CD8-positive, alpha-beta memory T cell (primary cell): ENCODE data around the gene ABHD6. TPM values are rescaled to one million over a fixed set of nuclear protein-coding genes. Genes with fewer than 3 reads are reported as not detected.
A peak's percentile ranks its signal among the peaks of the same experiment; 100 is the strongest.

ENCODE experiments used
- CTCF ChIA-PET: fragments of 350-600 bp; sonication (Branson Sonifier 250); formaldehyde crosslinking; loops from one replicate; lab custom pipeline; 2021; ENCODE audit warnings: antibody characterized with exemption; lab: Charles Lee
- POLR2A ChIA-PET: fragments of 350-600 bp; sonication (Branson Sonifier 250); formaldehyde crosslinking; loops from one replicate; lab custom pipeline; 2021; ENCODE audit warnings: antibody characterized with exemption; lab: Charles Lee
- DNase-seq, 5 donors: peaks; one replicate each; pipeline versions ENCODE4 v3.0.0 to v3.0.0-alpha.2; 2020 to 2022; ENCODE audit warnings: mixed read lengths in 1 of 5
- H3K27ac ChIP-seq: one replicate; pipeline ENCODE4 v1.7.0; 2013; ENCODE audit warnings: low read depth, mild to moderate bottlenecking, low read length, moderate library complexity
- H3K27me3 ChIP-seq: 2 replicates; pipeline ENCODE4 v1.7.0; 2013; ENCODE audit warnings: low read length, mild to moderate bottlenecking; ENCODE audit not compliant: insufficient read depth, poor library complexity, severe bottlenecking
- H3K36me3 ChIP-seq: 2 replicates; pipeline ENCODE4 v1.7.0; 2013; ENCODE audit warnings: mild to moderate bottlenecking, low read length, moderate library complexity; ENCODE audit not compliant: insufficient read depth
- H3K4me1 ChIP-seq: 2 replicates; pipeline ENCODE4 v1.7.0; 2013; ENCODE audit warnings: mild to moderate bottlenecking, low read length, moderate library complexity; ENCODE audit not compliant: insufficient read depth
- H3K4me3 ChIP-seq: 2 replicates; pipeline ENCODE4 v1.7.0; 2013; ENCODE audit warnings: mild to moderate bottlenecking, low read length
- H3K9me3 ChIP-seq: 2 replicates; pipeline ENCODE4 v1.7.0; 2013; ENCODE audit warnings: mild to moderate bottlenecking, low read length
- H3K27ac Mint-ChIP-seq, 8 donors: one replicate each; pipeline ENCODE4 v1.8.0; 2020 to 2021; ENCODE audit warnings: mixed read lengths in 8 of 8, mild to moderate bottlenecking in 6 of 8, inconsistent platforms in 3 of 8, moderate library complexity in 3 of 8
- H3K27me3 Mint-ChIP-seq, 2 donors: one replicate each; pipeline ENCODE4 v1.8.0; 2020 to 2021; ENCODE audit warnings: mixed read lengths in 2 of 2, mild to moderate bottlenecking in 1 of 2, moderate library complexity in 1 of 2
- H3K36me3 Mint-ChIP-seq, 3 donors: one replicate each; pipeline ENCODE4 v1.8.0; 2020 to 2021; ENCODE audit warnings: mixed read lengths in 3 of 3, inconsistent platforms in 1 of 3, mild to moderate bottlenecking in 1 of 3
- H3K4me1 Mint-ChIP-seq, 3 donors: one replicate each; pipeline ENCODE4 v1.8.0; 2020 to 2021; ENCODE audit warnings: mixed read lengths in 3 of 3, inconsistent platforms in 1 of 3, mild to moderate bottlenecking in 1 of 3
- H3K4me3 Mint-ChIP-seq, 7 donors: one replicate each; pipeline ENCODE4 v1.8.0; 2020 to 2021; ENCODE audit warnings: mixed read lengths in 7 of 7, mild to moderate bottlenecking in 6 of 7, moderate library complexity in 4 of 7, inconsistent platforms in 2 of 7
- H3K9me3 Mint-ChIP-seq, 5 donors: one replicate each; pipeline ENCODE4 v1.8.0; 2020 to 2022; ENCODE audit warnings: mixed read lengths in 5 of 5, mild to moderate bottlenecking in 3 of 5, moderate library complexity in 2 of 5, inconsistent platforms in 1 of 5
- polyA plus RNA-seq: library from polyadenylated mRNA; unstranded; fragments of 300-500 nt; fragmentation: Illumina TruSeq; gene quantifications from one replicate; pipeline ENCODE4 v1.2.3, GENCODE V29; 2021
- total RNA-seq, 2 experiments: library from RNA; stranded (reverse); gene quantifications; one replicate each; pipeline ENCODE4 v1.2.3, GENCODE V29; 2021

The ABHD6 gene
- total RNA-seq: 1 to 10 TPM; 6.6 to 7.1 TPM
- 10.6 TPM for polyA plus RNA-seq

- Histone ChIP-seq H3K9me3 (no peaks in the 10 kb centered on the region), H3K27me3 (no peaks in the 10 kb centered on the region), H3K36me3 (no peaks in the 10 kb centered on the region), H3K4me3 (peak within 1 kb of the TSS; percentile 89), H3K4me1 (peaks cover 13% of the 10 kb centered on the region), H3K27ac (peak within 1 kb of the TSS; percentile 44)
- POLR2A ChIA-PET: no interaction called here
- peak; percentile 73 to 89 (median 85) for DNase-seq
- CTCF ChIA-PET: interaction anchor here (1.5 to 2.0 kb wide), 3 partner anchors 68 to 178 kb away, joined by 3 to 6 read pairs (median 4); partner anchors contain the start of genes HTD2 and RPP14
- Mint-ChIP-seq H3K36me3 (peaks cover 0 to 6% (median 0%) of the 10 kb centered on the region in 3 donors), H3K27me3 (peaks cover 3 to 11% of the 10 kb centered on the region in 2 donors), H3K4me3 (peak within 1 kb of the TSS; percentile 82 to 94 (median 93)), H3K9me3 (no peaks in the 10 kb centered on the region), H3K27ac (peak within 1 kb of the TSS; percentile 52 to 97 (median 86)), H3K4me1 (peaks cover 13 to 22% (median 15%) of the 10 kb centered on the region in 3 donors)
Observed at GRCh38 chr3:58237238-58237940, at the start of gene ABHD6. TSS of gene ABHD6 (plus strand) at chr3:58237792. CDS start at chr3:58256587, 18,795 bp downstream.

- ChIA-PET POLR2A (interaction anchor here (1.1 kb wide), 1 partner anchor 118 kb away, joined by 3 read pairs; the partner anchor contains the start of genes HTD2 and RPP14), CTCF (interaction anchor here (0.8 to 3.6 kb wide), 12 partner anchors 8 to 228 kb away, joined by 3 to 23 read pairs (median 4); no protein-coding TSS in a partner anchor)
Observed at GRCh38 chr3:58188173-58188564, 49.4 kb upstream of the ABHD6 start.

GRCh38 chr3:58188921-58189451 lies 48.6 kb upstream of the ABHD6 start:
- Histone ChIP-seq H3K4me1 (no peaks in the 10 kb centered on the region), H3K27me3 (no peaks in the 10 kb centered on the region), H3K36me3 (no peaks in the 10 kb centered on the region), H3K27ac (no peak overlapping the region), H3K9me3 (no peaks in the 10 kb centered on the region), H3K4me3 (no peak overlapping the region)
- peaks cover 0 to 3% (median 0%) of the 10 kb centered on the region in 3 donors for H3K4me1 Mint-ChIP-seq
- no peak for DNase-seq
- H3K27me3 Mint-ChIP-seq: no peaks in the 10 kb centered on the region
- no peaks in the 10 kb centered on the region for H3K36me3 Mint-ChIP-seq
- no peaks in the 10 kb centered on the region for H3K9me3 Mint-ChIP-seq
- H3K27ac Mint-ChIP-seq: no peak overlapping the region
- ChIA-PET CTCF (interaction anchor here (0.7 to 3.6 kb wide), 10 partner anchors 10 to 118 kb away, joined by 3 to 23 read pairs (median 4); no protein-coding TSS in a partner anchor), POLR2A (interaction anchor here (1.1 kb wide), 1 partner anchor 117 kb away, joined by 3 read pairs; the partner anchor contains the start of genes HTD2 and RPP14)
- H3K4me3 Mint-ChIP-seq: no peak overlapping the region

More at GRCh38 chr3:58188173-58188564, 49.4 kb upstream of the ABHD6 start:
- Mint-ChIP-seq H3K27ac (no peak overlapping the region), H3K27me3 (no peaks in the 10 kb centered on the region), H3K36me3 (no peaks in the 10 kb centered on the region), H3K4me1 (peaks cover 0 to 3% (median 0%) of the 10 kb centered on the region in 3 donors), H3K4me3 (no peak overlapping the region), H3K9me3 (no peaks in the 10 kb centered on the region)
- no peaks in the 10 kb centered on the region for H3K9me3 ChIP-seq
- H3K4me1 ChIP-seq: no peaks in the 10 kb centered on the region
- no peaks in the 10 kb centered on the region for H3K36me3 ChIP-seq
- DNase-seq: no peak
- no peak overlapping the region for H3K4me3 ChIP-seq
- no peaks in the 10 kb centered on the region for H3K27me3 ChIP-seq
- no peak overlapping the region for H3K27ac ChIP-seq

- no peaks in the 10 kb centered on the region for H3K9me3 ChIP-seq
- H3K36me3 ChIP-seq: no peaks in the 10 kb centered on the region
- H3K27ac Mint-ChIP-seq: peak overlapping the region in 1 of 8 donors; percentile 54
- no peak for DNase-seq
- no peaks in the 10 kb centered on the region for H3K27me3 ChIP-seq
- ChIA-PET POLR2A (no interaction called here), CTCF (interaction anchor here (1.0 to 3.6 kb wide), 5 partner anchors 10 to 28 kb away, joined by 3 to 23 read pairs (median 3); no protein-coding TSS in a partner anchor)
- no peaks in the 10 kb centered on the region for H3K27me3 Mint-ChIP-seq
- H3K9me3 Mint-ChIP-seq: no peaks in the 10 kb centered on the region
- H3K4me1 ChIP-seq: no peaks in the 10 kb centered on the region
- H3K36me3 Mint-ChIP-seq: no peaks in the 10 kb centered on the region
- peaks cover 0 to 3% (median 0%) of the 10 kb centered on the region in 3 donors for H3K4me1 Mint-ChIP-seq
- H3K4me3 ChIP-seq: no peak overlapping the region
- H3K4me3 Mint-ChIP-seq: no peak overlapping the region
- no peak overlapping the region for H3K27ac ChIP-seq
Observed at GRCh38 chr3:58189691-58190090, 47.9 kb upstream of the ABHD6 start.

- no peaks in the 10 kb centered on the region for H3K27me3 ChIP-seq
- DNase-seq: no peak
- ChIA-PET POLR2A (no interaction called here), CTCF (interaction anchor here (1.3 to 3.6 kb wide), 4 partner anchors 9 to 27 kb away, joined by 3 to 23 read pairs (median 4); no protein-coding TSS in a partner anchor)
- H3K9me3 ChIP-seq: no peaks in the 10 kb centered on the region
- H3K27ac ChIP-seq: no peak overlapping the region
- no peaks in the 10 kb centered on the region for H3K36me3 Mint-ChIP-seq
- no peaks in the 10 kb centered on the region for H3K4me1 ChIP-seq
- H3K27me3 Mint-ChIP-seq: no peaks in the 10 kb centered on the region
- H3K4me3 Mint-ChIP-seq: no peak overlapping the region
- no peak overlapping the region for H3K27ac Mint-ChIP-seq
- H3K4me1 Mint-ChIP-seq: peaks cover 0 to 3% (median 0%) of the 10 kb centered on the region in 3 donors
- H3K36me3 ChIP-seq: no peaks in the 10 kb centered on the region
- H3K4me3 ChIP-seq: no peak overlapping the region
- H3K9me3 Mint-ChIP-seq: no peaks in the 10 kb centered on the region
Observed at GRCh38 chr3:58190291-58190690, 47.3 kb upstream of the ABHD6 start.

- Histone ChIP-seq H3K27ac (no peak overlapping the region), H3K4me3 (no peak overlapping the region), H3K36me3 (no peaks in the 10 kb centered on the region), H3K9me3 (no peaks in the 10 kb centered on the region), H3K27me3 (no peaks in the 10 kb centered on the region), H3K4me1 (no peaks in the 10 kb centered on the region)
- no peak overlapping the region for H3K27ac Mint-ChIP-seq
- ChIA-PET CTCF (interaction anchor here (1.3 to 3.6 kb wide), 2 partner anchors 11 to 13 kb away, joined by 3 to 23 read pairs; no protein-coding TSS in a partner anchor), POLR2A (no interaction called here)
- H3K4me1 Mint-ChIP-seq: peaks cover 0 to 3% (median 0%) of the 10 kb centered on the region in 3 donors
- H3K27me3 Mint-ChIP-seq: no peaks in the 10 kb centered on the region
- H3K36me3 Mint-ChIP-seq: no peaks in the 10 kb centered on the region
- DNase-seq: no peak
- H3K9me3 Mint-ChIP-seq: no peaks in the 10 kb centered on the region
- H3K4me3 Mint-ChIP-seq: no peak overlapping the region
Observed at GRCh38 chr3:58190882-58191281, 46.7 kb upstream of the ABHD6 start.

GRCh38 chr3:58191361-58191991 lies 46.1 kb upstream of the ABHD6 start:
- no peak for DNase-seq
- Histone ChIP-seq H3K4me1 (no peaks in the 10 kb centered on the region), H3K36me3 (no peaks in the 10 kb centered on the region), H3K9me3 (no peaks in the 10 kb centered on the region), H3K27ac (no peak overlapping the region), H3K4me3 (no peak overlapping the region), H3K27me3 (no peaks in the 10 kb centered on the region)
- H3K4me3 Mint-ChIP-seq: no peak overlapping the region
- H3K27me3 Mint-ChIP-seq: no peaks in the 10 kb centered on the region
- ChIA-PET POLR2A (no interaction called here), CTCF (no interaction called here)
- no peak overlapping the region for H3K27ac Mint-ChIP-seq
- no peaks in the 10 kb centered on the region for H3K36me3 Mint-ChIP-seq
- peaks cover 0 to 3% (median 0%) of the 10 kb centered on the region in 3 donors for H3K4me1 Mint-ChIP-seq
- no peaks in the 10 kb centered on the region for H3K9me3 Mint-ChIP-seq
